T-helper 1 cell treated with Interleukin-12 subunit alpha and Interleukin-12 subunit beta and Interleukin-4 antibody, amounts not matched to agents 30 ng/mL and 1 ng/mL, for 36 hours (primary cell): ENCODE results near the gene KIAA0513. TPM values are rescaled to one million over a fixed set of nuclear protein-coding genes. Genes with fewer than 3 reads are reported as not detected.

Experiments used
- intact Hi-C: fragments of 100-400 bp; cut with micrococcal nuclease; formaldehyde crosslinking; loops from one replicate; pipeline ENCODE4 v1.15.1; 2024
- total RNA-seq: library from RNA; stranded (reverse); gene quantifications from 2 replicates; pipeline ENCODE4 v1.2.3, GENCODE V29; 2022

KIAA0513 gene
- total RNA-seq, 1 donor from 2014 or later: 9.9 TPM

DNA sequence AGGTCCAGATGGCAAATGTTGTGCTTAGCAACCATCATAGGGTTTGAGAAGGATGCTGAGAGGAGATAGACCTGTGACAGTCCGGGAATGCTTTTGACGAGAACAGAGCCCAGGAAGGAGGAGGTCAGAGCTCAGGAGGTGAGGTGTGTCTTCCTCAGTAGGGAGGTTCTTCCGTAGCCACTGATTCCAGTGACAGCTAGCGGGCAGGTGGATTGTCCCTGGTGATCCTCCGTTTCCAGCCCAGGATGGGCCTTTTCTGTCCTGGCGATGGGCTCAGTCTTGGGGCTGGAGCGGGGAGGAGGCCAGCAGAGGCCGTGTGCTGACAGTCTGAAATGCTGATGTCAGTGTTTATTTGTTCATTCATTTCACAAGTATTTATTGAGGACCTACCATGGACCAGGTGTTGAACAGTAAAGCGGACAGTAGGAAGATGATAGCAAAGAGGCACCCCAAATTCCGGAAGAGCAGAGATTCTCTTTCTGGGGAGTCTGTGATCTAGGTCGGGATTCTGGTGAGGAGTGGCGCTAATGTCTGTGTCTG is 38.8 kb downstream of the KIAA0513 start:
- intact Hi-C loops: no loop called here

DNA sequence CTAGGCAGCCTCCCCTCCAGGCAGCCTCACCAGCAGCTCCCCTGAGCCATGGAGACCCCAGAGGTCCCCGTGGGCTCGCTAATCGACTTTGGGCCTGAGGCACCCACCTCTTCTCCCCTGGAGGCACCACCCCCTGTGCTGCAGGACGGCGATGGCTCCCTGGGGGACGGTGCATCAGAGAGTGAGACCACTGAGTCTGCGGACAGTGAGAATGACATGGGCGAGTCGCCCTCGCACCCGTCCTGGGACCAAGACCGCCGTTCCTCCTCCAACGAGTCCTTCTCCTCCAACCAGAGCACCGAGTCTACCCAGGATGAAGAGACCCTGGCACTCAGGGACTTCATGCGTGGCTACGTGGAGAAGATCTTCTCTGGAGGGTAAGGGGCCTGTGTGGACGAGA is 39.4 kb downstream of the KIAA0513 start:
- intact Hi-C loops: no loop called here

DNA sequence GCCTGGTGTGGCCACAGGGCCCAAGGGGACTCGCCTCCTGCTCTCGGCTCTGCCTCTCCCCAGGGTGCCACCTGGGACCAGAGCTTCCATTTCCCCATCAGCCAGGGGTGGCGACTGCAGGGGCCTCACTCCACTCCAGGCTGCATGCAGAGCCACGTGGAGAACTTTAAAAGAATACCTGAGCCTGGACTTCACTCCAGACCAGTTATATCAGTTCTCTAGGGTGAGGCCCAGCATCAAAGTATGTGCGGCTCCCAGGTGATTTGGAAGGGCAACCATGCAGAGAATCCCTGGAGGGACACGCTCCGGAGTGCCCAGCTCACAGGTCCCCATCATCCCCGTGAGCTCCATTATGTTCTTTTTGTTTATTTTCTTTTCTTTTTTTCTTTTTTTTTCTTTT is 39.8 kb downstream of the KIAA0513 start:
- intact Hi-C loops: no loop called here

DNA sequence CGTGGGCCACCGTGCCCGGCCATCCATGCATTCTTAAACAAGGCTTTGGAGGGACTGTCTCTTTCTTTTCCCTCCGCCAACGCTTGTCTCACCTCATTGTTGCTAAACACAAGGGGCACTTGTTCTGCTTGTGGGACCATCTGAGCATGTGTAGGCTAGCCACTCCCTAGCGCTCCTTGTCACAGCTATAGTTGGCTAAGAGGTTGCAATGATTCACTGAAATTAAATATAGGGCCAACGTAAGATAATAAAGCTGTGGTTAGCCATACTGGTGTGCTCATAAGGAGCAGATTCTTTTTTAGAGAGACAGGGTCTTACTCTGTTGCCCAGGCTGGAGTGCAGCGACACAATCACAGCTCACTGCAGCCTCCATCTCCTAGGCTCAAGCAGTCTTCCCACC is 41.2 kb downstream of the KIAA0513 start:
- intact Hi-C loops: no loop called here

DNA sequence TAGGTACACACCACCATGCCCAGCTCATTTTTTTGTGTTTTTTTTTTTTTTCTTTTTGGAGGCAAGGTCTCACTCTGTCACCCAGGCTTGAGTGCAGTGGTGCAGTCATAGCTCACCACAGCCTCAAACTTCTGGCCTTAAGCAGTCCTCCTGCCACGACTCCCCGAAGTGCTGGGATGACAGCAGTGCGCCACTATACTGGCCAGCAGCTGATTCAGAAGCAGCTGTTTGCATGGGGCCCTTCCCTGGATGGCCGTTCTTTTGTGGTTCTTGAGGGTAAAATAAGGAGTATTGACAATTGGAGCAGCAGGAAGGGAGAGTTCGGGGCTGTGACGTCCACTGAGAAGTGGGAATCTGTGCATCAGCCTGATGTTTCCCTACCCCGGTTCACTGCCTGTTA is 41.6 kb downstream of the KIAA0513 start:
- intact Hi-C loops: no loop called here

DNA sequence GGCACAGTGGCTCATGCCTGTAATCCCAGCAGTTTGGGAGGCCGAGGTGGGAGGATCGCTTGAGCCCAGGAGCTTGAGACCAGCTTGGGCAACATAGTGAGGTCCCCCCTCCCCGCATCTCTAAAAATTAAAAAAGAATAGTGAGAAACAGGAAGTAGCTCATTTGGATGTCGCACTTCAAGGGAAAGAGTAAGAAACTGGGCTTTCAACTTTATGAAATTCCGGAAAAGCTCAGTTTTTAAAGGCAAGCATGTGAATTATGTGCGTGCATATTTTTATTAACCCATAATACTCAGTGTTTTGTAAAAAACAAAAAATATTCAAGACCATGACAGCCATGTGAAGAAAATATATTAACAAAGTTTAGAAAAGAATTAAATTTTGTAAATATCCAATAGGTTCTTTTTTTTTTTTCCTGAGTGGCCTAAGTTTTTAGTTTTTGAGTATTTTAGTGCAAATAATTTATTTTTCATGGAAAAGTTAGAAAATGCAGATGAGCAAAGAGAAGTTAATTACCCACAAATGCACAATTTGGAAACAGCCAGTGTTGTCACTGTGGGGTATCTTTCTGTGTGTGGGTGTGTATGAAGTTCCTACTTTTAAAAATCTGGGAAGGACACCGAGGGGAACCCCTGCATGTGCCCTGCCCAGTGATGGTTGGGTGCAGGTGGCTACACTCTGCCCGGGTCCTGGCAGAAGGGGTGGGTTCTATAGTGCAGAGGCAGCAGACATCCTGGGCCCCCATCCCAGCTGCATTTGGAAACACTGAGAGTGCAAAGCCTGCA is 44.7 kb downstream of the KIAA0513 start:
- intact Hi-C loops: no loop called here

DNA sequence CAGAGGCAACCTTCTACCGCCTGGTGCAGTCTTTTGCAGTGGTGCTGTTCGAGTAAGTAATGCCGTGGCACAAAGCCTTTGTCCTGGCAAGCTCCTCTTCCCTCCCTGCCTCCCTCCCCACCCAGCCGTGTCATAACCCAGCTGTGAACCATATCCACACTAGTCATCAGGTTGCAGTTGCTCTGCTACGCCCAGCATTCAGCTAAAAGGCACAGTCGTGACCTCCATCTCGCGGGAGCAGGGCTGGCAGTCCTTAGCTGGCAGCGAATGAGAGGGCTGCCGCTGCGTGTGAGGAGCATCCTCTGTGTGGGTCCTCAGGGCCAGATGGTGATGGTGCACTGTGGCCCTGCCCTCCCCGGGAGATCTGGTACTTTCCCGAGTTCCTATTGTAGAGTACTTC is 45.4 kb downstream of the KIAA0513 start:
- intact Hi-C loops: no loop called here

DNA sequence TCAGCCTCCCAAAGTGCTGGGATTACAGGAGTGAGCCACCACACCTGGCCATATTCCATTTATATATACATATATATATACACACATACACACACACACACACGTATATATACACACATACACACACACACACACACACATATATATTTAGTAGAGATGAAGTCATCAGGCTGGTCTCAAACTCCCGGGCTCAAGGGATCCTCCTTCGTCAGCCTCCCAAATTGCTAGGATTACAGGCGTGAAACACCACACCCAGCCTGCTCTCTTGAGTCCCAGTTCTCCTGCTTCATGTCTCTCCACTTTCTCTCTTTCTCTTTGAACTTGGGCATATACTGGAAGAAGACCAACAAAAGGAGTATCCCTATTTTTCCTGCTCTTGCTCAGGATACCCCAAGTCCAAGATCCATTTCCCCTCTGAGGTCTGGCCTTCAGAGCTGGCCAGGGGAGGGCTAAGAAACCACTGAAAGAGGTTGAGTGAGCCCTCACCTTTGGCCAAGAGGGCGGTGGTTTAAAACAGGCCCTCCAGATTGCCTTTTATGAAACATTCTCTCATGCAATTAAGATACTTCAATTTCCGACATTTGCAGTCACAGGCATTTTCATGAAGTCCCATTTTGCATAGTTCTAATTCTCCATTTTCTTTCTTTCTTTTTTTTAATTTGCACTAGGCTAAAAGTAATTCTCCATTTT is 46.8 kb downstream of the KIAA0513 start:
- intact Hi-C loops: no loop called here

DNA sequence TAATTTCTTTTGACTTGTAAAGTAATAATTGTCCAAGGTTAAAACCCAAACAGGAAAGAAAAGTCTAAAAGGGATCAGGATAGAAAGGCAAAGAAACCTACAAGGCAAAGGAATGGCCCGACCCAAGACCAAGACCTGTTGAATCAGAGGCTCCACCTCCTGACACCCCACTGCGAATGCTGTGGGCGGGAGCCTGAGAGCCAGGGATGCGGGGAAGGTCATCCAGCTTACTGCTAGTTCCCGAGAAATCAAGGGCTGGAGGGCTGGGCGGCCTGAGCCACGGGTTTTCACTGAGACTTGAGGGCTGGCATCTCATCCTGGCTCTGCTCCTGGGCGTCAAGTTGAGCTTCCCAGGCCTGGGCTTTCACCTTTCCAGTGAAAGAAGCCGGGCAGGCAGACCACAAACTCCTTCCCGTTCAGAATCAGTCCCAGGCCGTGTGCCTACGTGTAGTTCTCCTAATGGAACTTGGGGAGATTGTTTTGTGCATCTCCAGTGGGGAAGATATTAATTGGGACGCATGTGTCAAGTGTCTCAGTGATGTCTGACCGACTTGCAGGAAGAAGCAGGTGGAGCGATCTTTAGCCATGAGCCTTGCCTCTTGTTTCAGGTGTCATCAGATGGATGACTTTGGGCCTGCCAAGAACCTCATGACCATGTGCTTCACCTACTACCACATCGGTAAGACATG is 47.8 kb downstream of the KIAA0513 start:
- intact Hi-C loops: no loop called here

DNA sequence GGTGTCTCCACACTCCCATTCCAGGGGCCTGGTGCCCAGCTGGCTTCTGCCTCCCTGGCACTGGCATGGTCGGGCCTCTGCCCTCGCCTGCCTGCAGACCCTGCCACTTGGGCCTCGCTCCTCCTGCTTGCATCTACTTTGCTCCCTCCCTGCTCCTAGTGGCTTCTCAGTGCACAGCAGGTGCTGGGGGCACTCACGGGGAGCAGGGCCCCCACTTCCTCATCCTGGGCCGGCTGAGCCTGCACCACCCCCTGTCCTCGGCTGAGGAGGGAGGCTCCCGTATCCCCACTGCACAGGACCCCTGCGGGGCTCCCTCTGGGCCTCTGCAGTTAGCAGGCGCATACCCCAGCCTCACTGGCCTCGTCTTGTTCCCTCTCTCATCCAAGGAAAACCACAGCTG is 49.4 kb downstream of the KIAA0513 start:
- intact Hi-C loops: no loop called here

DNA sequence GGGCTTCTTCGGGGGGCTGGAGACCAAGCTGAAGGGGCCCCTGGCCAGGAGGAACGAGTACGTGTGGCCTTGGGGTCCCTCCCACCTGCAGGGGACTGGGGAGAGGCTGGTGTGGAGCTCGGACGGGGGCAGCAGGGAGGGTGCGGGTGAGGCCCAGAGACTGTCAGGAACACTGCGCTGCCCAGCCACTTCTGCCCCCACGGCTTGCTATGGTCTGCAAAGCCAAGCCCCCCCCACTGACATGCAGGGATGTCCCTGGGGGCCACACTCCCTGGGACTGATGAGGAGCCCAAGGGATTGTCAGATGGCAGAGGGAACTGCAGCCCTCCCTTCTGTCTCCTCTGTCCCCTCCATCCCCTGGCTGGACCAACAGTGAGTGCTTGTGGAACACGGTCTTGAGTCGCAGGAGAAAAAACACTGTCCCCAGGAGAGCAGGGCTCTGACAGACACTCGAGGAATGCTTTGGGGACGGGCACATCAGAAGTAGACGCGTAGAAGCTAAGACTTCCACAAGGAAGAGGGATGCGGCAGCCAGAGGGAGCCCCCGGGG is 50.1 kb downstream of the KIAA0513 start:
- intact Hi-C loops: no loop called here

DNA sequence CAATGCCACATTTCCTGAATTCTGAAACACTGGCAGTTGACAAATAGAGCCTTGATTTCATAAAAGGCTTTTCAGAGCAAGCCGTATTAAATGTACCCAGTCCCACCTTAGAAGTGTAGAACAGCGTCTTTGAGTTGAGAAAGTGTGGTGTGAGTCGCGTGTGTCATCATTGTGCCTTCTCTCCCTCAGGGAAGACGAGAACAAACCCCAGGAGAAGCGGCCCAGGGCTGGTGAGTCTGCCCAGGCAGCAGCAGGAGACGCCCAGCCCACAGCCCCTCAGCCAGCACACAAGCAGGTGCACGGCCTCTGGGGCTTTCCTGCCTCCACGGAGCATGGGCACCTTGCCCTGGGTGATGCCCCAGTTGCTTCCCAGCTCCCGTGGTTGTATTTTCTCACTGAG is 50.6 kb downstream of the KIAA0513 start:
- intact Hi-C loops: no loop called here

DNA sequence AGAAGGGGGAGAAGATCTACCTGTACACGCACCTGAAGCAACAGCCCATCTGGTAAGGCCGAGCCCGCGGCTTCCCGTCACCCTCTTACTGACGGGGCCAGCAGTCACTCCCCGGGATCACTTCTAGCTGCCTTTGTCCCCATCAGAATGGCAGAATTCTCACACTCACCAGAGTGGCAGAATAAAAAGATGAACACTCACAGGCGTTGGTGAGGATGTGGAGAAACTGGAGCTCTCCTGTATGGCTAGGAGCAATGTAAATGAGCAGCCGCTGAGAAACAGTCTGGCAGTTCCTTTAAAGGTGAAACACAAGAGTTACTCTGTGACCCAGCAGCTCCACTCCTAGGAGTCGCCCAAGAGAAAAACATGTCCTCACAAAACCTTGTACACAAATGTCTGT is 51.4 kb downstream of the KIAA0513 start:
- intact Hi-C loops: no loop called here

DNA sequence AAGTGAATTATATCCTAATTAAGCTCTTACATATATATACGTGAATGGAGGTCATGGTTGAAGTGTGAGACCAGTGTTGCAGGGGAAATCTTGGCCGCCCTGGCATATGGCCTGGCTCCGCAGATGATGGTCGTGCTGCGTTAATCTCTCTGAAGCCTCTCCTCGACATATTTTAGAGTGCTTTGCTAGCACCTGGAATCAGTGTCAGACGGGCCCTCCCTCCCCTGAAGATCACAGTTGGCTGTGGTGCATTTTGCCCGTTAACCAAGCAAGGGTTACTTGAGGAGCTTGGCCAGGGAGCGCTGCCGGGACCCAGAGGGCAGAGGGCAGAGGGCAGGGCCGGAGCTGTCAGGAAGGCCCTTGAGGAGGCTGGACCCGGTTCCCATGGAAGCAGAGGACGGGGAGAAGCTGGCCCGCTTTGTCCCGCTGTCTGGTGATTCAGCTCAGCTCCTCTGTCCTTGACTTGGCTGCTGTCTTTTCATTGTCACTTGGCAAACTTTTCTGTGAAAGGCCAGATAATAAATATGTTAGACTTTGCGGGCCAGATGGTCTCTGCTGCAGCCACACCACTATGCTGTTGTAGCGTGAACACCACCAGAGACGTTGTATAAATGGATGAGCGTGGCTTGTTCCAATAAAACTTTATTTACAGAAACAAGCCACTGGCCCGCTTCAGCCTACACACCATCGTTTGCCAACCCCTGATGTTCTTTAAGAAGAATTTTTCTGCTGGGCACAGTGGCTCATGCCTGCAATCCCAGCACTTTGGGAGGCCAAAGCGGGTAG is 52.4 kb downstream of the KIAA0513 start:
- intact Hi-C loops: no loop called here

DNA sequence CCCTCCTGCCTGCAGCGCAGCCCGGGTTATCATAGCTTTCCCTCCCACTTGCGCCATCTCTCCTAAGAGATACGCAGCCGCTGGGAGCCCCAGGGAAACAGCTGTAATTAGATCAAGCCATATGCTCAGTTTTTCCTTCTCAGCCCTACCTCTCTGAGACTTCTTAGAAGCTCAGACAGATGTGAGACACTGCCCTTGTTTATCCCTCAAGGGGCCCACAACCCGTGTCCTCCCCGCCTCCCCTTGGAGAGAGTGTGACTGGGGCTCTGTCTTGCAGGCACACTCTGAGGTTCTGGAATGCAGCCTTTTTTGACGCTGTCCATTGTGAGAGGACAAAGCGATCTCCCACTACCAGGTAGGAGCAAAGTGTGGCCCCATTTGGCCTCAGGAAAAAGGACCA is 53.4 kb downstream of the KIAA0513 start:
- intact Hi-C loops: no loop called here

DNA sequence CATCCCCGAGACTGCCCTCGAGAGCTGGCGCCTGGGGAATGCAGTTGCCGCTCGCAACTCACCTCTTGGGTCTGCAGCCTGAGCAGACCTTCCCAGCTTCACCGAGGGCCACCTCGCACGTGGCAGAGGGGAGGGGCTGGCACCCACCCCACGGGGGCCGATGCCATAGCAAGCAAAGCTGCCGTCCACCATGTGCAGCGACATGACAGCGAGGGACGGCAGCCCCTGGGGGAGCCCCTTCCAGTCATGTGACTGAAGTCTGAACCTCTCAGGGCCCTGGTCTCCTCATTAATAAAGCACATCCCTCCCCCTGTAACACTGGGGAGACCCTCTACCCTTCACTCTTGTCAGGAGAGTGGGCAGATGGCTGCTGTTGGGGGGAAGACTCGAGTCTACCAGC is 54.2 kb downstream of the KIAA0513 start:
- intact Hi-C loops: no loop called here

DNA sequence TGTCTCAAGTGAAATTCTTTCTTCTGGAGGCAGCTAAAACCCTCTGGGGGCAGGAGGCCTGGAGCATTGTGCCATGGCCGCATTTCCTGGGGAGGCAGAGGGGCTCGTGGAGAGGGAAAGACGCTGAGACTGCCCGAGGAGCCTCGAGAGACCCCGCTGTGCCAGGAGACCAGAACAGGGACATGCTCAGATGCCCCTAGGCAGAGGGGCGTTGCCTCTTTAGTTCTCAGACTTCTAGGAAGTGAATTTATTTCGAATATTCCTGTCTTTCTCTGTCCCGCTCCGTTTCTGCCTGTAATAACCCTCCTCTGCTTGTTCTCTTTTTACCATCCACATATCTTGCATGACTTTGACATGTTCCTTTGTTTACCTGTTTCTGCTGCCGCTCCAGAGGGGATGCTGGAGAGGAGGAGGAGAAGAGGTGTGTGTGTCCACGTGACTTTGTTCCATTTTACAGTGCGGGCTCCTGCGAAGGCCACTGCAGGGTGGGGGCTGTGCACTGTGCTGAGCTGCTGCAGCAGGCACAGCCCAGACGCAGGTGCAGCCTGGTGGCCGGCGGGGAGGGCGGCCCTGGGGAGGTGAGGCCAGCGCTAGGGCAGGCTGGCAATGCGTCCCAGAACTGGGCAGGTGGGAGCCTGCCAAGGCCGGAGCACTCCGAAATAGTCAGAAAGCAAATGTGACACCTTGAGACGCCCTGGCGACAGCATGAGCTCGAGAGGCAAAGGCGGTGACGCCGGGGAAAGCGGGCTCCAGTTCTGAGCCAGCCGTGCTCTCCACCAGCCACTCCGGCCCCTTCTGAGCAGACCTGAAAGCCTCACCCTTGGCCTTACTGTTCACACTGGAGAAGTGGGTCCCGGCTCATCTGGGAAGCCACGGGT is 54.8 kb downstream of the KIAA0513 start:
- intact Hi-C loops: no loop called here

DNA sequence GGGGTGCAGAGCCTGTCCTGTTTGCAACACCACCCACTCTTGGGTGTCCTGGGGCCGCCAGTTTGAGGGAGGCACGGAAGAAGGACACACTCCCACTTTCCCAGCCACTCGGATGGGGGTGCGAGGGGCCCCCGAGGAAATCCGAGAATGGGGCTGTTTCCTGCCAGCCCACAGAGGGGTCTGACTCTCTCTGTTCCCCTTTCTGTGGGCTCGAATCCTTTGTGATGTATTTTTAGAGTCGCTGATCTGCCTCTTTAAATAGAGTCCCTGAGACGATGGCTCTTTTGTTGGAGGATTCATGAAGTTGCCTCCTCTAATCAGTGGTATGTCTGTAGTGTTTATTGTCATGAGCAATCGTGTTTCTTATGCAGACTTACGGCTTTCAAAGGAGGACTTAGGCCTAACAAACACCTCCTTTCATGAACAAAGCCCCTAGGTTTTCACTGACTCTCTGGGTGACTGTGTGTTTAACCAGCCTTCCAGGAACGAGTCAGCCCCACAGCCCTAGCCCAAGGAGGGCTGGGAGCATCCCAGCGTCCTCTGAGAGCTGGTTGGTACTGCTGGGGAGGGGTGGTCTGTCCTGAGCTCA is 55.5 kb downstream of the KIAA0513 start:
- intact Hi-C loops: no loop called here

DNA sequence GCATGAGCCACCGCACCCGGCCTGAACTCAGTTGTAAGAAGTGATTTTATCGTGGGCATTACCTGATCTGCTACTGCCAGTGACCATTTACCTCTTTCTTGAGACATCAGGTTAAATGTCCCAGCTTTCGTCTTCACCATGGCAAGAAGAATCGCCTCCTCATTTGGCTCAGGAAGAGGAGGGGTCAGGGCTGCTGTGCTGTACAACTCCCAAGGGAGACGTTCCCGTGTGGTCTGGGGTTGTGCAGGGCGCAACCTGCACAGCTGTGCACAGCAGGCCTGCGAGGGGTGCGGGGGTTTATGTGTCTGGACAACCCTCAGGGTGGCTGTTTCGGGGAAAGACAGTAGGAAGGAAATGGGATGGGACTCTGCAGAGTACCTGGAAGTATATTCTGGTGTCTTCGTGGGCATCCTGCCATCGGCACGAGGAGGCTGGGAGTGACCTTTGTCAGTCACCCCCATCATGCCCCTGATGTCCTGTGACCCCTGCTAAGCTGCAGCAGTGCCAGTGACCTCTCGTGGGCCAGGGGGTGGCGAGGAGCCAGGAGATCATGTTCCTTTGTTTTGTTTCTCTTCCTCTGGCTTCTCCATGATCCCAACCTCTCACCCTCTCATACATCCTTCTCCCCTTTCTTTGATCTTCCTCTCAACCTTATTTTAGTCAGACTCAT is 57.4 kb downstream of the KIAA0513 start:
- intact Hi-C loops: no loop called here
